OCI-LY1 (cell line): ENCODE data around the gene NDUFB7.
A peak's percentile ranks its signal among the peaks of the same experiment; 100 is the strongest.

ENCODE experiments used
- H2AFZ ChIP-seq: fragments of 200-600 bp; sonication (generic), shearing (Covaris generic); 2 replicates; pipeline ENCODE4 v1.6.0; 2014; ENCODE audit warnings: antibody characterized with exemption, mild to moderate bottlenecking, low read length
- H3F3A ChIP-seq: fragments of 200-600 bp; sonication (generic), shearing (Covaris generic); 2 replicates; pipeline ENCODE4 v1.6.0; 2014; ENCODE audit warnings: mild to moderate bottlenecking, antibody characterized with exemption, low read length, moderate library complexity; ENCODE audit not compliant: insufficient read depth
- H3K27ac ChIP-seq: fragments of 200-600 bp; sonication (generic); 2 replicates; pipeline ENCODE4 v1.5.1; 2014; ENCODE audit warnings: low read length, mixed run types, mild to moderate bottlenecking, low read depth; ENCODE audit not compliant: poor library complexity, severe bottlenecking
- H3K27me3 ChIP-seq: fragments of 200-600 bp; sonication (generic); 2 replicates; pipeline ENCODE4 v1.6.0; 2014; ENCODE audit warnings: antibody characterized with exemption, mild to moderate bottlenecking, low read length, moderate library complexity; ENCODE audit not compliant: insufficient read depth
- H3K36me3 ChIP-seq: fragments of 200-600 bp; sonication (generic); 2 replicates; pipeline ENCODE4 v1.6.1; 2014; ENCODE audit warnings: mild to moderate bottlenecking, antibody characterized with exemption, low read length, moderate library complexity, mixed read lengths; ENCODE audit not compliant: insufficient read depth
- H3K4me1 ChIP-seq: fragments of 200-600 bp; sonication (generic); 2 replicates; pipeline ENCODE4 v1.5.1; 2014; ENCODE audit warnings: mild to moderate bottlenecking, low read length, moderate library complexity; ENCODE audit not compliant: insufficient read depth, severe bottlenecking
- H3K4me2 ChIP-seq: fragments of 200-600 bp; sonication (generic), shearing (Covaris generic); 2 replicates; pipeline ENCODE4 v1.6.1; 2014; ENCODE audit warnings: low read length
- H3K4me3 ChIP-seq: fragments of 200-600 bp; sonication (generic); 2 replicates; pipeline ENCODE4 v1.5.1; 2014; ENCODE audit warnings: low read length, low read depth, mild to moderate bottlenecking, mixed read lengths; ENCODE audit not compliant: poor library complexity, severe bottlenecking
- H3K79me2 ChIP-seq: fragments of 200-600 bp; shearing (Covaris generic); 2 replicates; pipeline ENCODE4 v1.6.1; 2016; ENCODE audit warnings: mixed run types, low read length, mixed read lengths; ENCODE audit not compliant: insufficient read depth
- H3K9ac ChIP-seq: fragments of 200-600 bp; sonication (generic), shearing (Covaris generic); 2 replicates; pipeline ENCODE4 v1.6.1; 2014; ENCODE audit warnings: mild to moderate bottlenecking, low read length, mixed read lengths
- H3K9me2 ChIP-seq: fragments of 200-600 bp; sonication (generic), shearing (Covaris generic); 2 replicates; pipeline ENCODE4 v1.6.1; 2014; ENCODE audit warnings: low read depth, mild to moderate bottlenecking, low read length, mixed read lengths
- H3K9me3 ChIP-seq: fragments of 200-600 bp; shearing (Covaris generic); 2 replicates; pipeline ENCODE4 v1.6.1; 2014; ENCODE audit warnings: low read length, mixed read lengths
- H4K20me1 ChIP-seq: fragments of 200-600 bp; sonication (generic), shearing (Covaris generic); 2 replicates; pipeline ENCODE4 v1.6.0; 2016; ENCODE audit warnings: mild to moderate bottlenecking, low read length; ENCODE audit not compliant: insufficient read depth
- EZH2 ChIP-seq: fragments of 200-600 bp; sonication (generic), shearing (Covaris generic); IDR thresholded peaks from 2 replicates; pipeline ENCODE4 v1.8.0; 2017; ENCODE audit warnings: borderline replicate concordance, mixed run types, mild to moderate bottlenecking, antibody characterized with exemption, low read length, moderate library complexity, mixed read lengths
- TF ChIP-seq, protein P1 (sequence below): fragments of 200-600 bp; sonication (generic), shearing (Covaris generic); IDR thresholded peaks from 2 replicates; pipeline ENCODE4 v1.5.1; 2017; ENCODE audit warnings: mild to moderate bottlenecking, antibody characterized with exemption, low read length, moderate library complexity, mixed read lengths

NDUFB7 gene

GRCh38 chr19:14540741-14541525 lies 30.9 kb downstream of the NDUFB7 start:
- no peaks in the 10 kb centered on the region for H3F3A ChIP-seq
- H3K36me3 ChIP-seq, result 0 out of 2 replicates have a peak, but pooled peaks cover 3% of the 10 kb centered on the region

DNA sequence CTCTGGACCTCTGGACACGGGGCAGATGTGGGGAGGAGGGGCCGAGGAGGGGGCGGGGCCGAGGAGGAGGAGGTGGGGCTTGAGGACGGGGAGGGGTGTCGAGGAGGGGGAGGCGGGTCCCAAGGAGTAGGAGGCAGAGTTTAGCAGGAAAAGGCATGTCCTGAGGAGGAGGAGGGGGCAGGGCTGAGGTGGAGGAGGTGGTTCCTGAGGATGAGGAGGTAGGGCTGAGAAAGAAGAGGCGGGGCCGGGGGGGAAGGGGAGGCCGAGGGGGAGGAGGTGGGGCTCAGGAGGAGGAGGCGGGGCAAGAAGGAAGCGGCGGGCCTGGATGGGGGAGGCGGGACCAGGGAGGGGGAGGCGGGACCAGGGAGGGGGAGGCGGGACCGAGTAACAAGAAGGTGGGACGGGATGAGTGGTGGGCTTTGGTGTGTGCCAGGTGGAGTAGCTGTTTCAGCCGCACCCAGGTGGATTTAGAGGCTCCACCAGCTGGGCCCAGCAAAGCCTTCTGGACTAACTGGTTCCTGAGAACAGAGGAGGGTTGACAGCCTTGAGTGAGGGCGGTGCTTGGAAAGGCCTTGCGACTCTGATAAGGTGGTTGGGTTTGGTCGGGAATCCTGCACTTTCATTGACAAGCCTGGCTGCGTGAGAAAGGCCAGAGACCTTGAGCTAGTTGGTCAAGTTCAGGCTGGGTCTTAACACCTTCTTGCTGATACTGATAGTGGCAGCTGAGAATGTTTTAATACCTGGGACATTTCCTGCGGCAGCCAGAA lies 34.8 kb downstream of the NDUFB7 start:
- Histone ChIP-seq H3K36me3 (peaks cover 10% of the 10 kb centered on the region; the same call in 1 of the 2 replicates), H4K20me1 (no peaks in the 10 kb centered on the region), H3K9me2 (no peaks in the 10 kb centered on the region), H2AFZ (no peak overlapping the region), H3K9ac (no peak overlapping the region), H3K4me1 (peaks cover 17% of the 10 kb centered on the region), H3K27me3 (no peaks in the 10 kb centered on the region), H3K9me3 (no peaks in the 10 kb centered on the region), H3K27ac (no peak overlapping the region), H3F3A (no peaks in the 10 kb centered on the region), H3K4me2 (peak overlapping the region; percentile 38), H3K4me3 (no peak overlapping the region), H3K79me2 (peaks cover 17% of the 10 kb centered on the region)
- TF ChIP-seq, protein P1, sequence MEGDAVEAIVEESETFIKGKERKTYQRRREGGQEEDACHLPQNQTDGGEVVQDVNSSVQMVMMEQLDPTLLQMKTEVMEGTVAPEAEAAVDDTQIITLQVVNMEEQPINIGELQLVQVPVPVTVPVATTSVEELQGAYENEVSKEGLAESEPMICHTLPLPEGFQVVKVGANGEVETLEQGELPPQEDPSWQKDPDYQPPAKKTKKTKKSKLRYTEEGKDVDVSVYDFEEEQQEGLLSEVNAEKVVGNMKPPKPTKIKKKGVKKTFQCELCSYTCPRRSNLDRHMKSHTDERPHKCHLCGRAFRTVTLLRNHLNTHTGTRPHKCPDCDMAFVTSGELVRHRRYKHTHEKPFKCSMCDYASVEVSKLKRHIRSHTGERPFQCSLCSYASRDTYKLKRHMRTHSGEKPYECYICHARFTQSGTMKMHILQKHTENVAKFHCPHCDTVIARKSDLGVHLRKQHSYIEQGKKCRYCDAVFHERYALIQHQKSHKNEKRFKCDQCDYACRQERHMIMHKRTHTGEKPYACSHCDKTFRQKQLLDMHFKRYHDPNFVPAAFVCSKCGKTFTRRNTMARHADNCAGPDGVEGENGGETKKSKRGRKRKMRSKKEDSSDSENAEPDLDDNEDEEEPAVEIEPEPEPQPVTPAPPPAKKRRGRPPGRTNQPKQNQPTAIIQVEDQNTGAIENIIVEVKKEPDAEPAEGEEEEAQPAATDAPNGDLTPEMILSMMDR, result no peak
- TF ChIP-seq EZH2, result no peak

More at GRCh38 chr19:14540741-14541525, 30.9 kb downstream of the NDUFB7 start:
- H3K9ac ChIP-seq, result no peak overlapping the region
- H3K27ac ChIP-seq, result peak overlapping the region; percentile 61
- 0 out of 2 replicates have a peak overlapping the region, but pooled peaks have one; percentile 28 for H3K4me2 ChIP-seq
- no peak overlapping the region for H2AFZ ChIP-seq
- H3K9me3 ChIP-seq, result no peaks in the 10 kb centered on the region
- TF ChIP-seq, protein P1, result no peak
- no peak for TF ChIP-seq EZH2
- H3K79me2 ChIP-seq, result peaks cover 6% of the 10 kb centered on the region; the same call in 1 of the 2 replicates
- no peaks in the 10 kb centered on the region for H3K27me3 ChIP-seq
- H4K20me1 ChIP-seq, result no peaks in the 10 kb centered on the region
- H3K4me3 ChIP-seq, result no peak overlapping the region
- no peaks in the 10 kb centered on the region for H3K9me2 ChIP-seq
- peaks cover 15% of the 10 kb centered on the region for H3K4me1 ChIP-seq

GRCh38 chr19:14533450-14533849 lies 38.4 kb downstream of the NDUFB7 start:
- Histone ChIP-seq H3K27me3 (no peaks in the 10 kb centered on the region), H3K4me1 (peaks cover 25% of the 10 kb centered on the region), H3K27ac (no peak overlapping the region), H3K79me2 (peaks cover 34% of the 10 kb centered on the region), H4K20me1 (no peaks in the 10 kb centered on the region), H3F3A (no peaks in the 10 kb centered on the region), H2AFZ (no peak overlapping the region), H3K4me2 (no peak overlapping the region), H3K9ac (no peak overlapping the region), H3K36me3 (peaks cover 7% of the 10 kb centered on the region; the same call in 1 of the 2 replicates), H3K9me2 (no peaks in the 10 kb centered on the region), H3K4me3 (no peak overlapping the region), H3K9me3 (no peaks in the 10 kb centered on the region)
- TF ChIP-seq, protein P1, result no peak
- TF ChIP-seq EZH2, result no peak
